ENCODE measurements around the gene MLLT3. TPM values are rescaled to one million over a fixed set of nuclear protein-coding genes. Genes with fewer than 3 reads are reported as not detected.

MLLT3 gene
- total and polyA plus RNA-seq, 2 of the 13 experiments (the other 11 are each of a cell fraction or from before 2014, with no cell fraction given), result 12.3 to 12.6 TPM

DNA sequence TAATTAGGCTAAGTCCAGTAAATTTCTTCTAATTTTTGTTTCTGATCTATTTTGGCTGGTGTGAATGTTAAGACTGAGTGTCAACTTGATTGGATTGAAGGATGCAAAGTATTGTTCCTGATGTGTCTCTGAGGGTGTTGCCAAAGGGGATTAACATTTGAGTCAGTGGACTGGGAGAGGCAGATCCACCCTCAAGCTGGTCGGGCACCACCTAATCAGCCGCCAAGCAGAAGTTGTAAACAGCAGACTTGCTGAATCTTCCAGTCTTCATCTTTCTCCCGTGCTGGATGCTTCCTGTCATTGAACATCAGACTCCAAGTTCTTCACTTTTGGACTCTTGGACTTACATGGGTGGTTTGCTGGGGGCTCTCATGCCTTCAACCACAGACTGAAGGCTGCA lies 21.4 kb upstream of the MLLT3 start:
- ChIA-PET CTCF (ENCODE audit: low intra/inter-chr PET ratio, low total read pairs) (no interaction called here), POLR2A (no interaction called here)
- Histone ChIP-seq H2AFZ (ENCODE audit: low read length) (no peak overlapping the region), H4K20me1 (ENCODE audit: insufficient read depth, low read length) (no peaks in the 10 kb centered on the region), H3K36me3 (replicated peaks in 1 of 2; ENCODE audit: control insufficient read depth in 1 of 2, insufficient read depth in 2 of 2, low read length in 2 of 2) (no peaks in the 10 kb centered on the region), H3K27me3 (ENCODE audit: control insufficient read depth in 1 of 2, insufficient read depth in 2 of 2, low read length in 2 of 2) (0 out of 5 replicates have a peak, but pooled peaks cover 0 to 4% of the 10 kb centered on the region in 2 experiments), H3K9me3 (ENCODE audit: low read length) (no peaks in the 10 kb centered on the region), H3K4me2 (ENCODE audit: low read depth, low read length) (no peak overlapping the region), H3K79me2 (ENCODE audit: insufficient read depth, low read length) (no peaks in the 10 kb centered on the region), H3K27ac (ENCODE audit: extremely low read length, insufficient read depth, low read length) (no peak overlapping the region), H3K4me3 (replicated peaks in 1 of 3; ENCODE audit: insufficient read depth in 1 of 3, low read depth in 2 of 3, low read length in 3 of 3) (no peak overlapping the region), H3K4me1 (ENCODE audit: insufficient read depth, low read length) (no peaks in the 10 kb centered on the region), H3K9ac (ENCODE audit: insufficient read depth, low read depth, low read length) (no peak overlapping the region)
- in situ Hi-C loops (cut with HindIII; ENCODE audit: extremely low pct_ligation_motif_present, low pct_unique_long_range_greater_than_20kb) (loop anchor here (25.0 kb wide), 1 partner anchor 706 kb away; no protein-coding TSS in a partner anchor), intact Hi-C loops (cut with micrococcal nuclease; ENCODE audit: unreplicated experiment) (no loop called here)
- DNase-seq (ENCODE audit: low spot score), result no peak
- TF ChIP-seq PAF1 (CRISPR knock-in tag; IDR thresholded peaks at IDR 0.05), result no peak
- TF ChIP-seq, protein P1, sequence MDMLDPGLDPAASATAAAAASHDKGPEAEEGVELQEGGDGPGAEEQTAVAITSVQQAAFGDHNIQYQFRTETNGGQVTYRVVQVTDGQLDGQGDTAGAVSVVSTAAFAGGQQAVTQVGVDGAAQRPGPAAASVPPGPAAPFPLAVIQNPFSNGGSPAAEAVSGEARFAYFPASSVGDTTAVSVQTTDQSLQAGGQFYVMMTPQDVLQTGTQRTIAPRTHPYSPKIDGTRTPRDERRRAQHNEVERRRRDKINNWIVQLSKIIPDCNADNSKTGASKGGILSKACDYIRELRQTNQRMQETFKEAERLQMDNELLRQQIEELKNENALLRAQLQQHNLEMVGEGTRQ (IDR thresholded peaks at IDR 0.05; ENCODE audit: low read depth, low read length), result no peak
- TF ChIP-seq, protein P1 (CRISPR knock-in tag; IDR thresholded peaks at IDR 0.05; ENCODE audit: borderline replicate concordance), result no peak
- TF ChIP-seq, protein P2, sequence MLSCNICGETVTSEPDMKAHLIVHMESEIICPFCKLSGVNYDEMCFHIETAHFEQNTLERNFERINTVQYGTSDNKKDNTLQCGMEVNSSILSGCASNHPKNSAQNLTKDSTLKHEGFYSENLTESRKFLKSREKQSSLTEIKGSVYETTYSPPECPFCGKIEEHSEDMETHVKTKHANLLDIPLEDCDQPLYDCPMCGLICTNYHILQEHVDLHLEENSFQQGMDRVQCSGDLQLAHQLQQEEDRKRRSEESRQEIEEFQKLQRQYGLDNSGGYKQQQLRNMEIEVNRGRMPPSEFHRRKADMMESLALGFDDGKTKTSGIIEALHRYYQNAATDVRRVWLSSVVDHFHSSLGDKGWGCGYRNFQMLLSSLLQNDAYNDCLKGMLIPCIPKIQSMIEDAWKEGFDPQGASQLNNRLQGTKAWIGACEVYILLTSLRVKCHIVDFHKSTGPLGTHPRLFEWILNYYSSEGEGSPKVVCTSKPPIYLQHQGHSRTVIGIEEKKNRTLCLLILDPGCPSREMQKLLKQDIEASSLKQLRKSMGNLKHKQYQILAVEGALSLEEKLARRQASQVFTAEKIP (CRISPR knock-in tag; IDR thresholded peaks at IDR 0.05; ENCODE audit: borderline replicate concordance), result no peak
- TF ChIP-seq, protein P3, sequence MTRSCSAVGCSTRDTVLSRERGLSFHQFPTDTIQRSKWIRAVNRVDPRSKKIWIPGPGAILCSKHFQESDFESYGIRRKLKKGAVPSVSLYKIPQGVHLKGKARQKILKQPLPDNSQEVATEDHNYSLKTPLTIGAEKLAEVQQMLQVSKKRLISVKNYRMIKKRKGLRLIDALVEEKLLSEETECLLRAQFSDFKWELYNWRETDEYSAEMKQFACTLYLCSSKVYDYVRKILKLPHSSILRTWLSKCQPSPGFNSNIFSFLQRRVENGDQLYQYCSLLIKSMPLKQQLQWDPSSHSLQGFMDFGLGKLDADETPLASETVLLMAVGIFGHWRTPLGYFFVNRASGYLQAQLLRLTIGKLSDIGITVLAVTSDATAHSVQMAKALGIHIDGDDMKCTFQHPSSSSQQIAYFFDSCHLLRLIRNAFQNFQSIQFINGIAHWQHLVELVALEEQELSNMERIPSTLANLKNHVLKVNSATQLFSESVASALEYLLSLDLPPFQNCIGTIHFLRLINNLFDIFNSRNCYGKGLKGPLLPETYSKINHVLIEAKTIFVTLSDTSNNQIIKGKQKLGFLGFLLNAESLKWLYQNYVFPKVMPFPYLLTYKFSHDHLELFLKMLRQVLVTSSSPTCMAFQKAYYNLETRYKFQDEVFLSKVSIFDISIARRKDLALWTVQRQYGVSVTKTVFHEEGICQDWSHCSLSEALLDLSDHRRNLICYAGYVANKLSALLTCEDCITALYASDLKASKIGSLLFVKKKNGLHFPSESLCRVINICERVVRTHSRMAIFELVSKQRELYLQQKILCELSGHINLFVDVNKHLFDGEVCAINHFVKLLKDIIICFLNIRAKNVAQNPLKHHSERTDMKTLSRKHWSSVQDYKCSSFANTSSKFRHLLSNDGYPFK (CRISPR knock-in tag; IDR thresholded peaks at IDR 0.05; ENCODE audit: borderline replicate concordance), result no peak
- TF ChIP-seq, protein P4, sequence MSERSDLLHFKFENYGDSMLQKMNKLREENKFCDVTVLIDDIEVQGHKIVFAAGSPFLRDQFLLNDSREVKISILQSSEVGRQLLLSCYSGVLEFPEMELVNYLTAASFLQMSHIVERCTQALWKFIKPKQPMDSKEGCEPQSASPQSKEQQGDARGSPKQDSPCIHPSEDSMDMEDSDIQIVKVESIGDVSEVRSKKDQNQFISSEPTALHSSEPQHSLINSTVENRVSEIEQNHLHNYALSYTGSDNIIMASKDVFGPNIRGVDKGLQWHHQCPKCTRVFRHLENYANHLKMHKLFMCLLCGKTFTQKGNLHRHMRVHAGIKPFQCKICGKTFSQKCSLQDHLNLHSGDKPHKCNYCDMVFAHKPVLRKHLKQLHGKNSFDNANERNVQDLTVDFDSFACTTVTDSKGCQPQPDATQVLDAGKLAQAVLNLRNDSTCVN (CRISPR knock-in tag; IDR thresholded peaks at IDR 0.05; ENCODE audit: borderline replicate concordance), result no peak
- no peak for TF ChIP-seq RAD51 (IDR thresholded peaks at IDR 0.05; ENCODE audit: borderline replicate concordance)
- TF ChIP-seq SCMH1 (CRISPR knock-in tag; IDR thresholded peaks at IDR 0.05; ENCODE audit: borderline replicate concordance), result no peak
- no peak for TF ChIP-seq RNF2 (conservative IDR thresholded peaks at IDR 0.05; ENCODE audit: low read depth)
- TF ChIP-seq, protein P5, sequence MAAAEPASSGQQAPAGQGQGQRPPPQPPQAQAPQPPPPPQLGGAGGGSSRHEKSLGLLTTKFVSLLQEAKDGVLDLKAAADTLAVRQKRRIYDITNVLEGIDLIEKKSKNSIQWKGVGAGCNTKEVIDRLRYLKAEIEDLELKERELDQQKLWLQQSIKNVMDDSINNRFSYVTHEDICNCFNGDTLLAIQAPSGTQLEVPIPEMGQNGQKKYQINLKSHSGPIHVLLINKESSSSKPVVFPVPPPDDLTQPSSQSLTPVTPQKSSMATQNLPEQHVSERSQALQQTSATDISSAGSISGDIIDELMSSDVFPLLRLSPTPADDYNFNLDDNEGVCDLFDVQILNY (CRISPR knock-in tag; conservative IDR thresholded peaks at IDR 0.05), result no peak
- ATAC-seq, result no peak
- no TSS peak for BruUV-seq (replicated peaks)
- FAIRE-seq, result no peak
- 25% methylated on average over 2 of the region's 3 CpGs for WGBS (ENCODE audit: low lambda C conversion rate)

Measured in HepG2 (cell line).